Small intestine (tissue), 7 donors: ENCODE data around the gene LIN37. TPM values are rescaled to one million over a fixed set of nuclear protein-coding genes. Genes with fewer than 3 reads are reported as not detected.
A peak's percentile ranks its signal among the peaks of the same experiment; 100 is the strongest.

Experiments
- DNase-seq, 2 donors: peaks; one replicate each; pipeline versions ENCODE4 v3.0.0 to v3.0.0-alpha.2; 2013
- FAIRE-seq: peaks from 2 replicates; lab custom pipeline; 2012; peaks lifted over from hg19 to GRCh38; lab: Jason Lieb, UNC
- H3K27ac ChIP-seq, 3 donors: one replicate each; pipeline ENCODE4 v1.5.1; 2013; ENCODE audit warnings: low read length in 2 of 3, mild to moderate bottlenecking in 2 of 3, control low read depth in 1 of 3, inconsistent platforms in 1 of 3, low read depth in 1 of 3, moderate library complexity in 1 of 3
- H3K27me3 ChIP-seq, 3 donors: one replicate each; pipeline ENCODE4 v1.6.1; 2013; ENCODE audit warnings: low read length in 3 of 3, inconsistent platforms in 1 of 3; ENCODE audit not compliant: control insufficient read depth in 3 of 3, insufficient read depth in 3 of 3
- H3K36me3 ChIP-seq, 3 donors: one replicate each; pipeline ENCODE4 v1.6.1; 2013; ENCODE audit warnings: low read length in 3 of 3, inconsistent platforms in 1 of 3, low read depth in 1 of 3, mild to moderate bottlenecking in 1 of 3, moderate library complexity in 1 of 3; ENCODE audit not compliant: control insufficient read depth in 3 of 3, insufficient read depth in 2 of 3
- H3K4me1 ChIP-seq, 3 donors: one replicate each; pipeline ENCODE4 v1.6.1; 2013; ENCODE audit warnings: low read length in 2 of 3, inconsistent platforms in 1 of 3, low read depth in 1 of 3, mild to moderate bottlenecking in 1 of 3, moderate library complexity in 1 of 3; ENCODE audit not compliant: control insufficient read depth in 3 of 3, insufficient read depth in 2 of 3
- H3K4me3 ChIP-seq, 3 donors: one replicate each; pipeline ENCODE4 v1.5.1; 2013; ENCODE audit warnings: low read length in 3 of 3, control low read depth in 1 of 3, inconsistent platforms in 1 of 3, low read depth in 1 of 3, mild to moderate bottlenecking in 1 of 3, moderate library complexity in 1 of 3
- H3K9me3 ChIP-seq, 2 donors: one replicate each; pipeline ENCODE4 v1.6.1; 2013; ENCODE audit warnings: low read depth in 1 of 2, low read length in 1 of 2; ENCODE audit not compliant: control insufficient read depth in 2 of 2, insufficient read depth in 1 of 2
- WGBS, 3 donors: extraction: QIAGEN DNeasy Blood & Tissue Kit; methylation state at CpG; one replicate each; pipeline ENCODE4 v1.1.7; 2013; 5-methylcytosine and 5-hydroxymethylcytosine counted together
- polyA plus RNA-seq, 4 donors: library from polyadenylated mRNA; stranded (reverse) in 3 of 4; unstranded in 1 of 4; fragments of 200-250 nt in 3 of 4; fragments of 120-200 nt in 1 of 4; gene quantifications; one replicate each; pipeline versions ENCODE4 v1.2.1 to v1.2.3, GENCODE V29; 2013
- donor health status: healthy with polysubstance abuse.
- donor health status: control.
- donor health status: control.
- donor health status: Bipolar disorder and iron deficiency.
- donor health status: healthy.

The LIN37 gene
- polyA plus RNA-seq, 4 donors: 9.6 to 58.6 (median 26.7) TPM

DNA sequence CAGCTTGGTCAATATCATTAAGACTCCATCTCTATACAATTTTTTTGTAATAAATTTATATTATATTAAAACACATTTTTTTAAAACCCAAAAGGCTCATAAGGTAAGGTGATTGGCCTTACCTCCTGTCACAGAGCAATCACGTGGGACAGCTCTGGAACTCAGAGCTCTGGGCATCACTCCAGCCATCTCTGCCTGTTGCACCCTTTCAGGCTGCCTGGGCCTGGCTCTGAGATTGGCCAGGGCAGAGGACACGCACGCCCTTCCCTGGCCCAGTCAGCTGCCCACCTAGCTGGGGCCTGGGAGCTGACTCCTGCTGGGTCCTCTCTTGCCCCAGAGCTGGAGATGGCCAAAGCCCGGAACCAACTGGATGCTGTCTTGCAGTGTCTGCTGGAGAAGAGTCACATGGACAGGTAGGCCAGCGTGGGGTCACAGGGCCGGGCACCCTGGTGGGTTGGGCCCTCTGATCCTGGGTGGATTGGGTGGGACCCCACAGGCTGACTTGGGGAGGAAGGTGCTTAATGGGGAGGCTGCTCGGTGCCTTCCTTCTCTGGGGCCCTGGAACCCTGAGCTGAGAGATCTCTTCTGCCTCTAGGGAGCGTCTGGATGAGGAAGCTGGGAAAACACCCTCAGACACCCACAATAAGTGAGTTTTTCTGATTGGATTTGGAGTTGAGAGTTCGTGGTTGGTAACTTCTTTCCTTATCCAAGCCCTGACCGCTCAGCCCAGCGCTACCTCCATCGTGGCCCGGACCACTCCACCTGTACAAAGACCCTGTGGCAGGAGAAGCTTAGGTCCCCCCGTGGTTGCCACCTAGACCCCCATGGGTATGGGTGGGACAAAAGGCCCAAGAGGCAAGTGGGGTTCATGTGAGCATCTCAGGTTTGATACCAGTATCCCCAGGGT is 3.7 kb downstream of the LIN37 start:
- FAIRE-seq (no peak), DNase-seq (no peak)
- H3K9me3 ChIP-seq: no peaks in the 10 kb centered on the region
- no peak overlapping the region for H3K4me3 ChIP-seq
- H3K4me1 ChIP-seq: peaks cover 0 to 26% (median 10%) of the 10 kb centered on the region in 3 donors
- no peak overlapping the region for H3K27ac ChIP-seq
- peaks cover 0 to 23% (median 0%) of the 10 kb centered on the region in 3 donors for H3K27me3 ChIP-seq
- H3K36me3 ChIP-seq: peaks cover 0 to 40% (median 10%) of the 10 kb centered on the region in 3 donors
- WGBS, 3 donors: 89 to 91% (median 90%) methylated on average over 14 of the region's 14 CpGs

- H3K36me3 ChIP-seq: peaks cover 0 to 40% (median 10%) of the 10 kb centered on the region in 3 donors
- FAIRE-seq (no peak), DNase-seq (no peak)
- H3K4me1 ChIP-seq: peaks cover 0 to 30% (median 11%) of the 10 kb centered on the region in 3 donors
- no peaks in the 10 kb centered on the region for H3K9me3 ChIP-seq
- no peak overlapping the region for H3K4me3 ChIP-seq
- peaks cover 0 to 24% (median 0%) of the 10 kb centered on the region in 3 donors for H3K27me3 ChIP-seq
- 95 to 96% (median 96%) methylated on average over 20 of the region's 20 CpGs for WGBS, 3 donors
- no peak overlapping the region for H3K27ac ChIP-seq
Measured at GRCh38 chr19:35752746-35753350, 4.5 kb downstream of the LIN37 start.

- Histone ChIP-seq H3K27ac (peak overlapping the region in 1 of 3 donors; percentile 90), H3K27me3 (peaks cover 0 to 24% (median 0%) of the 10 kb centered on the region in 3 donors), H3K36me3 (peaks cover 0 to 40% (median 10%) of the 10 kb centered on the region in 3 donors), H3K4me1 (peaks cover 0 to 30% (median 13%) of the 10 kb centered on the region in 3 donors), H3K4me3 (no peak overlapping the region), H3K9me3 (no peaks in the 10 kb centered on the region)
- WGBS, 3 donors: 91 to 95% (median 94%) methylated on average over 20 of the region's 20 CpGs
- DNase-seq (no peak), FAIRE-seq (no peak)
Measured at GRCh38 chr19:35753634-35754369, 5.4 kb downstream of the LIN37 start.

- 83 to 88% (median 87%) methylated on average over 13 of the region's 13 CpGs for WGBS, 3 donors
- no peak for DNase-seq
- peaks cover 0 to 30% (median 15%) of the 10 kb centered on the region in 3 donors for H3K4me1 ChIP-seq
Measured at GRCh38 chr19:35754370-35755130, 6.2 kb downstream of the LIN37 start.

DNA sequence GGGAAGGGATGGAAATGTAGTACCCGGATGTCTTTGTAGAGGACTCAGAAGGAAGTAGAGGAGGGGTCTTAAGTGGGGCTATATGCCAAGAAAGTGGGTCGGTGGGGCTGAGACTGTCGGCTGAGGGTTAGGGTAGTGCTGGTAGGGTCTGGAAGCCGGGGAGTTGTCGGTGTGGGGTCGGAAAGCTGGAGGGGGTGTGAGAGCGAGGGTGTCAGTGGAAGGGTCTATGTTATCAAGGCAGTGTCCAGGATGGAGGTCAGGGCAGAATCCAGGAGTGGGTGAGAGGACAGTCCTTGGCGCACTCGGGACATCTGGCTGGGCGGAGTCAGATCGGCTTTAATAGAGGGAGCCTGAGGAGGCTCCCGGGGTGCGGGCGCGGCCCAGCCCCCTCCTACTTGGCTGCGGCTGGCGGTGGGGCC is 6.8 kb downstream of the LIN37 start:
- no peak for FAIRE-seq
- Histone ChIP-seq H3K4me3 (peak overlapping the region in 2 of 3 donors; percentile 10 to 27), H3K36me3 (peaks cover 0 to 46% (median 10%) of the 10 kb centered on the region in 3 donors), H3K9me3 (no peaks in the 10 kb centered on the region), H3K27me3 (peaks cover 0 to 24% (median 0%) of the 10 kb centered on the region in 3 donors), H3K4me1 (peaks cover 0 to 30% (median 15%) of the 10 kb centered on the region in 3 donors), H3K27ac (peak overlapping the region in 2 of 3 donors; percentile 17 to 90)
- DNase-seq: no peak
- WGBS, 3 donors: 33 to 41% (median 41%) methylated on average over 14 to 17 of the region's 17 CpGs

More at GRCh38 chr19:35754370-35755130, 6.2 kb downstream of the LIN37 start:
- Histone ChIP-seq H3K9me3 (no peaks in the 10 kb centered on the region), H3K27ac (peak overlapping the region in 1 of 3 donors; percentile 90), H3K4me3 (no peak overlapping the region), H3K27me3 (peaks cover 0 to 24% (median 0%) of the 10 kb centered on the region in 3 donors), H3K36me3 (peaks cover 0 to 41% (median 10%) of the 10 kb centered on the region in 3 donors)
- no peak for FAIRE-seq

- peak; percentile 47 to 60 for DNase-seq
- Histone ChIP-seq H3K9me3 (no peaks in the 10 kb centered on the region), H3K4me1 (peaks cover 0 to 30% (median 15%) of the 10 kb centered on the region in 3 donors), H3K4me3 (peak overlapping the region in 2 of 3 donors; percentile 27 to 70), H3K27ac (peak overlapping the region in 2 of 3 donors; percentile 64 to 90), H3K36me3 (peaks cover 0 to 47% (median 10%) of the 10 kb centered on the region in 3 donors), H3K27me3 (peaks cover 0 to 24% (median 0%) of the 10 kb centered on the region in 3 donors)
- FAIRE-seq: no peak
- WGBS, 3 donors: 13 to 15% (median 15%) methylated on average over 55 to 74 of the region's 74 CpGs
Measured at GRCh38 chr19:35755550-35756376, 7.4 kb downstream of the LIN37 start.
